HCT116 (cell line): ENCODE measurements around the gene CHID1. TPM values are rescaled to one million over a fixed set of nuclear protein-coding genes. Genes with fewer than 3 reads are reported as not detected.

ENCODE experiments used
- ATAC-seq: fragments of 200-7000 bp; cut with Tn5 transposase; 2 replicates; pipeline ENCODE4 v1.9.1; 2020; ENCODE audit warnings: mild to moderate bottlenecking, moderate library complexity
- BruUV-seq: library from RNA; stranded (reverse); fragments of 400-500 nt; replicated peaks from 2 replicates; lab custom pipeline; 2021; lab: Mats Ljungman, UMichigan
- CTCF ChIA-PET: fragments of 300-600 bp; sonication (Branson Sonifier 250); formaldehyde crosslinking; loops from one replicate; lab custom pipeline; 2021; ENCODE audit warnings: antibody characterized with exemption; lab: Charles Lee
- POLR2A ChIA-PET: fragments of 300-600, 350-600 bp; sonication (Branson Sonifier 250); formaldehyde crosslinking; loops from one replicate; lab custom pipeline; 2021; ENCODE audit warnings: antibody characterized with exemption; lab: Charles Lee
- RAD21 ChIA-PET, 2 experiments: fragments of 300-600 bp; sonication (Branson Sonifier 250); formaldehyde crosslinking; loops; one replicate each; lab custom pipeline; 2023; ENCODE audit warnings: low total read pairs in 2 of 2; ENCODE audit not compliant: uncharacterized antibody in 2 of 2, unreplicated experiment in 2 of 2, low non-redundant PET in 1 of 2; lab: Charles Lee
- DNase-seq: peaks from one replicate; pipeline ENCODE4 v3.0.0-alpha.2; 2010; ENCODE audit warnings: low read depth, low spot score
- H2AFZ ChIP-seq: fragments of 200-600 bp; shearing (Covaris generic), sonication (generic); 2 replicates; pipeline ENCODE4 v1.6.1; 2017; ENCODE audit warnings: low read depth, mixed run types, mixed read lengths, antibody characterized with exemption, low read length; ENCODE audit not compliant: poor library complexity, severe bottlenecking
- H3K27ac ChIP-seq: 2 replicates; pipeline ENCODE4 v1.5.1; 2012; ENCODE audit warnings: low read depth, low read length
- H3K27me3 ChIP-seq: fragments of 200-600 bp; sonication (generic); 2 replicates; pipeline ENCODE4 v1.6.1; 2016; ENCODE audit warnings: mixed run types, low read length, mixed read lengths; ENCODE audit not compliant: insufficient read depth
- H3K36me3 ChIP-seq, 2 experiments: fragments of 200-500 bp in 1 of 2; fragments of 200-600 bp in 1 of 2; sonication (Bioruptor generic) in 1 of 2; sonication (generic) in 1 of 2; 2 replicates each; pipeline versions ENCODE4 v1.5.1 to v1.6.1; 2014 to 2016; ENCODE audit warnings: low read length in 2 of 2, inconsistent platforms in 1 of 2, mixed read lengths in 1 of 2, mixed run types in 1 of 2; ENCODE audit not compliant: insufficient read depth in 2 of 2, control insufficient read depth in 1 of 2
- H3K4me1 ChIP-seq, 2 experiments: fragments of 200-600 bp in 1 of 2; sonication (generic) in 1 of 2; 2 replicates each; pipeline versions ENCODE4 v1.5.1 to v1.6.1; 2012 to 2017; ENCODE audit warnings: low read length in 2 of 2, inconsistent platforms in 1 of 2, mild to moderate bottlenecking in 1 of 2, mixed read lengths in 1 of 2, mixed run types in 1 of 2, moderate library complexity in 1 of 2; ENCODE audit not compliant: insufficient read depth in 2 of 2, control insufficient read depth in 1 of 2
- H3K4me2 ChIP-seq: fragments of 200-600 bp; sonication (generic); 2 replicates; pipeline ENCODE4 v1.6.1; 2017; ENCODE audit warnings: mixed run types, low read length, mixed read lengths
- H3K4me3 ChIP-seq, 2 experiments: fragments of 200-600 bp in 1 of 2; sonication (generic) in 1 of 2; replicated peaks in 1 of 2; 2 replicates each; pipeline ENCODE4 v1.5.1; 2011 to 2016; ENCODE audit warnings: low read length in 2 of 2, control low read depth in 1 of 2, low read depth in 1 of 2, mild to moderate bottlenecking in 1 of 2, mixed read lengths in 1 of 2, mixed run types in 1 of 2
- H3K79me2 ChIP-seq: fragments of 200-600 bp; sonication (generic); 2 replicates; pipeline ENCODE4 v1.6.1; 2017; ENCODE audit warnings: mild to moderate bottlenecking, mixed run types, low read length, moderate library complexity, mixed read lengths; ENCODE audit not compliant: insufficient read depth
- H3K9ac ChIP-seq: fragments of 200-600 bp; sonication (generic); 2 replicates; pipeline ENCODE4 v1.6.1; 2016; ENCODE audit warnings: low read length, mixed read lengths
- H3K9me2 ChIP-seq: fragments of 200-600 bp; sonication (generic), shearing (Covaris generic); 2 replicates; pipeline ENCODE4 v1.6.1; 2017; ENCODE audit warnings: mixed run types, mild to moderate bottlenecking, moderate library complexity; ENCODE audit not compliant: insufficient read depth
- H3K9me3 ChIP-seq, 2 experiments: fragments of 200-500 bp in 1 of 2; fragments of 200-600 bp in 1 of 2; sonication (Bioruptor generic) in 1 of 2; sonication (generic) in 1 of 2; 2 replicates each; pipeline ENCODE4 v1.6.1; 2014 to 2017; ENCODE audit warnings: low read length in 2 of 2, mixed read lengths in 2 of 2, inconsistent platforms in 1 of 2, low read depth in 1 of 2, mild to moderate bottlenecking in 1 of 2, mixed run types in 1 of 2, moderate library complexity in 1 of 2; ENCODE audit not compliant: control insufficient read depth in 1 of 2, insufficient read depth in 1 of 2
- H4K20me1 ChIP-seq: fragments of 200-600 bp; sonication (generic), shearing (Covaris generic); 2 replicates; pipeline ENCODE4 v1.6.1; 2017; ENCODE audit warnings: mixed run types, mild to moderate bottlenecking, moderate library complexity; ENCODE audit not compliant: insufficient read depth
- CBX3 ChIP-seq: IDR thresholded peaks from 2 replicates; pipeline ENCODE4 v1.6.1; 2012; ENCODE audit warnings: low read depth
- CEBPB ChIP-seq: IDR thresholded peaks from 2 replicates; pipeline ENCODE4 v1.6.1; 2012; ENCODE audit warnings: low read depth
- EGR1 ChIP-seq: IDR thresholded peaks from 2 replicates; pipeline ENCODE4 v1.6.1; 2012; ENCODE audit warnings: low read depth
- ELF1 ChIP-seq: IDR thresholded peaks from 2 replicates; pipeline ENCODE4 v1.6.1; 2012; ENCODE audit warnings: low read depth, borderline replicate concordance
- EZH2phosphoT487 ChIP-seq: fragments of 200-600 bp; IDR thresholded peaks from 2 replicates; pipeline ENCODE4 v1.6.1; 2018; ENCODE audit warnings: antibody characterized with exemption, borderline replicate concordance
- JUND ChIP-seq: IDR thresholded peaks from 2 replicates; pipeline ENCODE4 v1.6.1; 2012
- POLR2A ChIP-seq: IDR thresholded peaks from 2 replicates; pipeline ENCODE4 v1.7.0; 2011; ENCODE audit warnings: borderline replicate concordance; ENCODE audit not compliant: insufficient read depth, insufficient read length; ENCODE audit errors: extremely low read depth
- RAD21 ChIP-seq: IDR thresholded peaks from 2 replicates; pipeline ENCODE4 v1.6.1; 2012; ENCODE audit warnings: low read depth, mild to moderate bottlenecking
- REST ChIP-seq: IDR thresholded peaks from 2 replicates; pipeline ENCODE4 v1.6.1; 2012; ENCODE audit warnings: low read depth
- SP1 ChIP-seq: IDR thresholded peaks from 2 replicates; pipeline ENCODE4 v1.6.1; 2012; ENCODE audit warnings: low read depth
- TCF7L2 ChIP-seq: IDR thresholded peaks from 2 replicates; pipeline ENCODE4 v1.7.0; 2011; ENCODE audit warnings: borderline replicate concordance, inconsistent platforms; ENCODE audit not compliant: insufficient read depth, insufficient read length; ENCODE audit errors: extremely low read depth
- YY1 ChIP-seq: IDR thresholded peaks from 2 replicates; pipeline ENCODE4 v1.6.1; 2011; ENCODE audit warnings: low read length, low read depth, moderate library complexity, mild to moderate bottlenecking; ENCODE audit not compliant: insufficient replicate concordance; ENCODE audit errors: extremely low read depth
- ZFX ChIP-seq: fragments of 450-650 bp; IDR thresholded peaks from 2 replicates; pipeline ENCODE4 v1.6.1; 2017
- ZNF274 ChIP-seq: fragments of 200-500 bp; sonication (Bioruptor generic); IDR thresholded peaks from 2 replicates; pipeline ENCODE4 v1.6.1; 2014; ENCODE audit warnings: mild to moderate bottlenecking, low read depth, low read length, inconsistent platforms
- intact Hi-C: fragments of 100-400 bp; cut with micrococcal nuclease; formaldehyde crosslinking; loops from 2 replicates; pipeline ENCODE4 v1.10.0; 2022
- total RNA-seq: library from RNA; stranded (reverse); gene quantifications from one replicate; pipeline ENCODE4 v1.2.1, GENCODE V29; 2021; ENCODE audit not compliant: unreplicated experiment
- TF ChIP-seq, protein P1 (sequence below): IDR thresholded peaks from 2 replicates; pipeline ENCODE4 v1.6.1; 2012

CHID1 gene
- total RNA-seq, 1 experiment from 2014 or later: 102 TPM

DNA sequence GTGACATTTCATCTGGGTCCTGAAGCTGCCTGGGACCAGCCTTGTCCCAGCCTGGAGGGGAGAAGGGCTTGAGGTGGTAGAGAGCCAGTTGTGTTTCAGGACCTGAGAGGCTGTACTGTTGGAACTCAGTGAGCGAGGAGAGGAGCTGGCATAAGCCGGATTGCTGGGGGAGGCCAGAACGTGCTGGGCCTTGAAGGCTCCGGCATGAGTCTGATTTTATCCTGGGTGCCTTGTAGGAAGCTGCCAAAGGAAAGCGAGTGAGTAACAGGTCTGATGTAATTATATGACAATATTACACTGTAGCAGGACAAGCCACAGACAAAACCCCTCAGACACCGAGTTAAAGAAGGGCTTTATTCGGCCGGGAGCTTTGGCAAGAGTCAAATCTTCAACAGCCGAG, 32.2 kb upstream of the CHID1 start:
- H2AFZ ChIP-seq: no peak overlapping the region
- ATAC-seq: no peak
- H3K9me3 ChIP-seq: no peaks in the 10 kb centered on the region
- ChIA-PET POLR2A (no interaction called here), CTCF (no interaction called here)
- H3K4me1 ChIP-seq: peaks cover 0 to 2% of the 10 kb centered on the region in 2 experiments; a peak in 1 of 4 replicates
- peaks cover 85% of the 10 kb centered on the region for H3K79me2 ChIP-seq
- intact Hi-C loops: no loop called here
- H3K4me3 ChIP-seq: no peak overlapping the region
- no peak overlapping the region for H3K4me2 ChIP-seq
- H3K36me3 ChIP-seq: peaks cover 0 to 10% of the 10 kb centered on the region in 2 experiments; a peak in 1 of 4 replicates
- H3K9ac ChIP-seq: no peak overlapping the region
- no peaks in the 10 kb centered on the region for H3K9me2 ChIP-seq
- no peak overlapping the region for H3K27ac ChIP-seq
- 0 out of 2 replicates have a peak, but pooled peaks cover 5% of the 10 kb centered on the region for H4K20me1 ChIP-seq
- no TSS peak for BruUV-seq
- no peak for DNase-seq
- H3K27me3 ChIP-seq: no peaks in the 10 kb centered on the region
- TF ChIP-seq YY1: no peak
- TF ChIP-seq TCF7L2: no peak
- TF ChIP-seq ELF1: no peak
- TF ChIP-seq, all 23 proteins: peak for 0
- RAD21 ChIA-PET: no interaction called here

- 0 out of 2 replicates have a peak, but pooled peaks cover under 1% of the 10 kb centered on the region for H4K20me1 ChIP-seq
- ChIA-PET CTCF (no interaction called here), POLR2A (no interaction called here), RAD21 (no interaction called here)
- H3K4me1 ChIP-seq: peaks cover 0 to 9% of the 10 kb centered on the region in 2 experiments; a peak in 1 of 4 replicates
- DNase-seq (no peak), ATAC-seq (no peak)
- H3K36me3 ChIP-seq: peaks cover 0 to 5% of the 10 kb centered on the region in 2 experiments; a peak in 1 of 4 replicates
- no peak overlapping the region for H3K4me3 ChIP-seq
- no peaks in the 10 kb centered on the region for H3K9me2 ChIP-seq
- no peaks in the 10 kb centered on the region for H3K27me3 ChIP-seq
- no peak overlapping the region for H3K4me2 ChIP-seq
- peaks cover 88% of the 10 kb centered on the region for H3K79me2 ChIP-seq
- BruUV-seq: no TSS peak
- no peaks in the 10 kb centered on the region for H3K9me3 ChIP-seq
- intact Hi-C loops: no loop called here
- H2AFZ ChIP-seq: no peak overlapping the region
- no peak overlapping the region for H3K9ac ChIP-seq
- no peak overlapping the region for H3K27ac ChIP-seq
- TF ChIP-seq, protein P1, sequence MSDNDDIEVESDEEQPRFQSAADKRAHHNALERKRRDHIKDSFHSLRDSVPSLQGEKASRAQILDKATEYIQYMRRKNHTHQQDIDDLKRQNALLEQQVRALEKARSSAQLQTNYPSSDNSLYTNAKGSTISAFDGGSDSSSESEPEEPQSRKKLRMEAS: no peak
- no peak for TF ChIP-seq EGR1
- no peak for TF ChIP-seq YY1
- no peak for TF ChIP-seq JUND
- no peak for TF ChIP-seq EZH2phosphoT487
- no peak for TF ChIP-seq ZFX
- no peak for TF ChIP-seq CEBPB
- TF ChIP-seq SP1: no peak
- TF ChIP-seq REST: no peak
- TF ChIP-seq RAD21: no peak
- TF ChIP-seq POLR2A: no peak
- no peak for TF ChIP-seq CBX3
- TF ChIP-seq ZNF274: no peak
Observed at GRCh38 chr11:940496-941135, 30.0 kb upstream of the CHID1 start.
